OCI-LY7 (cell line): ENCODE measurements around the gene LIPC.

Source experiments
- EZH2phosphoT487 ChIP-seq: fragments of 200-600 bp; sonication (generic); IDR thresholded peaks from 2 replicates; pipeline ENCODE4 v1.6.1; 2018; ENCODE audit warnings: low read depth, borderline replicate concordance, mild to moderate bottlenecking, mixed run types, antibody characterized with exemption, low read length, moderate library complexity, mixed read lengths
- TF ChIP-seq, protein P1 (sequence below): fragments of 200-600 bp; sonication (generic); conservative IDR thresholded peaks from 2 replicates; pipeline ENCODE4 v1.5.1; 2014; ENCODE audit warnings: mild to moderate bottlenecking, antibody characterized with exemption, low read length, moderate library complexity, mixed read lengths

DNA sequence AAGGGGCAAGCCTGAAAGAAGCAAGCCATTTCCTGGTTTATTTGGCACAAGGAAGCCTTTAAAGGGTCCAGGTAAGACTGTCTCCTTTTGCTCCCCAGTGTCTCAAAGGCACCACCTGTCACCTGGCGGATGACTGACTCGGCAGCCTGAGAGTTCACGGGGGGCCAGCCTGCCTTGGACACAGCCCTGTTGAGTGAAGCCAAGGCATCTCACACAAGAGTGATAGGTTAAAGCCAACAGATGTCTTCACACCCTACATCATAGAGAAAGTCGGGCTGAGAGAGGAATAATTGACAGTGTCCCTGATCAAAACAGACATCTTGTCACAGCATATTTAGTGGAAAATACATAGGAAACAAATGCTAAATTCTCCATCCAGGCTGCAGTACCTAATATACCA lies 28.2 kb upstream of the LIPC start:
- TF ChIP-seq, protein P1, sequence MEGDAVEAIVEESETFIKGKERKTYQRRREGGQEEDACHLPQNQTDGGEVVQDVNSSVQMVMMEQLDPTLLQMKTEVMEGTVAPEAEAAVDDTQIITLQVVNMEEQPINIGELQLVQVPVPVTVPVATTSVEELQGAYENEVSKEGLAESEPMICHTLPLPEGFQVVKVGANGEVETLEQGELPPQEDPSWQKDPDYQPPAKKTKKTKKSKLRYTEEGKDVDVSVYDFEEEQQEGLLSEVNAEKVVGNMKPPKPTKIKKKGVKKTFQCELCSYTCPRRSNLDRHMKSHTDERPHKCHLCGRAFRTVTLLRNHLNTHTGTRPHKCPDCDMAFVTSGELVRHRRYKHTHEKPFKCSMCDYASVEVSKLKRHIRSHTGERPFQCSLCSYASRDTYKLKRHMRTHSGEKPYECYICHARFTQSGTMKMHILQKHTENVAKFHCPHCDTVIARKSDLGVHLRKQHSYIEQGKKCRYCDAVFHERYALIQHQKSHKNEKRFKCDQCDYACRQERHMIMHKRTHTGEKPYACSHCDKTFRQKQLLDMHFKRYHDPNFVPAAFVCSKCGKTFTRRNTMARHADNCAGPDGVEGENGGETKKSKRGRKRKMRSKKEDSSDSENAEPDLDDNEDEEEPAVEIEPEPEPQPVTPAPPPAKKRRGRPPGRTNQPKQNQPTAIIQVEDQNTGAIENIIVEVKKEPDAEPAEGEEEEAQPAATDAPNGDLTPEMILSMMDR, result no peak
- TF ChIP-seq EZH2phosphoT487, result no peak
